VCaP (cell line): Measurements from ENCODE around the gene SULT2B1.
A peak's percentile ranks its signal among the peaks of the same experiment; 100 is the strongest.

ENCODE experiments used
- H3K27ac ChIP-seq: fragments of 450-650 bp; 2 replicates; pipeline ENCODE4 v1.5.1; 2017
- CTCF ChIP-seq: fragments of 450-650 bp; conservative IDR thresholded peaks from 2 replicates; pipeline ENCODE4 v1.5.1; 2017; ENCODE audit warnings: mild to moderate bottlenecking, moderate library complexity

SULT2B1 gene

DNA sequence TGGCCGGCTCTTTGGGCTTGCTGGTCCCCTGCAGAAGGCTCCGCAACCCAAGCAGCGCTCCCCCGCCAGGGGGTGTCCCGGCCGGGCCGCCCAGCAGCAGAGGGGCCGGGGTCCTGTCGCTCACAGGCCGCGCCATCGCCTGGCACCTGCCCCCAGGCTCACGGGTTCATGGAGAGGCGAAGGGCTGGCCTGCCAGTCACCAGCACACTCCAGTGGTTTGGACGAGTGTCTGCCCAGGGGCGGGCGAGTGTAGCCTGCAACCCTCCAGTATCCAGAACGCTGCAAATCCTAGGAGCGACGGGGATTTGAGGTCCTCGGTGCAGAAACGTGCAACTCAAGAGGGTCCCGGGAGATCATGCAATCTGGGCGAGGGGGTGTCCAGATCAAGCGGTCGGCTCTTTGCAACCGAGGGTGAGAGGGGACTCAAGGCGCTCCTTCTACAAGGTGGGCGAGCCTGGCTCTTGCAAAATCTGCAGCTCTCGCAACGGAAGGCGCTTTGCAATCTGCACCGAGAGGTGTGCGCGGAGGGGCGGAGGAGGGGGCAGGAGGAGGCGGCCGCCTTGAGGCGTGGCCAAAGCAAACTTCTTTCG, 85.0 kb downstream of the SULT2B1 start, which contains the start of gene DBP:
Gene DBP (minus strand): TSS at position 521 of the 590 bp plus-strand sequence. CDS start 385 bp downstream, at position 136.
- TF ChIP-seq CTCF, result peak; percentile 34
- H3K27ac ChIP-seq, result peak within 1 kb of the TSS; percentile 95

- no peak for TF ChIP-seq CTCF
- H3K27ac ChIP-seq, result peak overlapping the region; percentile 95
These were observed 85.5 kb downstream of the SULT2B1 start for GRCh38 chr19:48637449-48637947.

DNA sequence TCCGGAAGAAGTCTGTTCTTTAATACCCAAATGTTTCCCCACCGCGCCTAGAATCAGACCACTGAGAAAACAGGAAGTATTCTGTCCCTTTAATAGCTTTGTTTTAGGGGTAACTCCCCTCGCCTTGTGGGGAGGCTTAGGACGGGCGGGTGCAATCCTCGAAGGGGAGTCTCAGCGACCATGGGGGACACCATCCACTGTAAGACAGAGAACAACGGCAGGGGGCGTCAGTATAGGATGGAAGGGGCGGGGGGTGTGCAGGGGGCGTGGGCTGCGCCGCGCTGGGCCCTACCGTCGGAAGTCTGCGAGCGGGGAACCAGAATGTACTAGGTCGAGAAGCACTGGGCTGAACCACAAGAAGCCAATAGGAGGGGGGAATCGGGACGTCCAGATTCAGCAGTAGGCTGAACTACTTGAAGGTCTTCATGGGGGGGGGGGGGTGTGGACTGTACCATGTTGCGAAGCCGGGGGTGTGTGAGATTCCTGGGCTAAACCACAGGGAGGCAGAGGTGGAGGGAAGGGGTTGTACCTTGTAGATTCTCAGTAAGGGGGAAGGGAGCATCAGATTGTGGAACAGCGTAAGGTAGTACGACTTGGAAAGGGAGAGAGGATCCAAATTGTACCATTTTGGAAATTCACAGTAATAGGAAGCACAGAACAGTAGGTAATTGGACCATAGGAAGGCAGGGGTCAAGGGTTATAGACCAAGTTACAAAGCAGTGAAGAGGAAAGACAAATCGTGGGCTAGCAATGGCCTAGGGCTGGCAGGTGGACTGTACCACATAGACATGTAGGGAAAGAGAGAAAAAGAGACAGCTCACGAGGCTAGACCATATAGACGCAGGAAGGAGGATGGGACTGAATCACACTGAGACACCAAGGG, 86.2 kb downstream of the SULT2B1 start:
- H3K27ac ChIP-seq, result peak overlapping the region; percentile 95
- peak; percentile 0; the same call in 1 of the 2 replicates for TF ChIP-seq CTCF

DNA sequence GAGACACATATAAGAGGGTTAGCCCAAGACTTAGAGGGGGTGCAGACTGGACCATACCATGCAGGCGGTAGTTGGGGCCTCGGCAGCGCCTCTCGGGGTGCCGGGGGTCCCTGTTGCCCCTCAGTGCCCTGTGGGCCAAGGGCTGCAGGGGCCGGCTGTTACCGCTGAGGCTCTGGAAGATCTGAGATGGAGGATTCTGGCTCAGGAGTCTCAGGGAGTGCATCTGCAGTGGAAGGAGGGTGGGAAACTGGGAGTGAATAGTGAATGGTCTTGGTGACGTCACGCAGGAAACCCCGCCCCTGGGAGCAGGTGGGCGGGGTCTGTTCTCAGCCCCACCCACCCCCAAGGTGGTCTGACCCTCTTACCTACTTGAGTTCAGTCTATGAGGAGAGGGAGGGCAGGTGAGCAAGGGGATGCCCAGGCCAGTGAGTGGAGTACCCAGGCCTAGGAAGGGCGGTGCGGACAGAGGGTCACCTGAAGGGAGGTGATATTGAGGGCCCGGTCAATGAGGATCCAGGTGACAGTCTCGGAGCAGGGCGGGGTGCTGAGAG, 86.9 kb downstream of the SULT2B1 start:
- peak overlapping the region; percentile 95 for H3K27ac ChIP-seq
- TF ChIP-seq CTCF, result no peak

DNA sequence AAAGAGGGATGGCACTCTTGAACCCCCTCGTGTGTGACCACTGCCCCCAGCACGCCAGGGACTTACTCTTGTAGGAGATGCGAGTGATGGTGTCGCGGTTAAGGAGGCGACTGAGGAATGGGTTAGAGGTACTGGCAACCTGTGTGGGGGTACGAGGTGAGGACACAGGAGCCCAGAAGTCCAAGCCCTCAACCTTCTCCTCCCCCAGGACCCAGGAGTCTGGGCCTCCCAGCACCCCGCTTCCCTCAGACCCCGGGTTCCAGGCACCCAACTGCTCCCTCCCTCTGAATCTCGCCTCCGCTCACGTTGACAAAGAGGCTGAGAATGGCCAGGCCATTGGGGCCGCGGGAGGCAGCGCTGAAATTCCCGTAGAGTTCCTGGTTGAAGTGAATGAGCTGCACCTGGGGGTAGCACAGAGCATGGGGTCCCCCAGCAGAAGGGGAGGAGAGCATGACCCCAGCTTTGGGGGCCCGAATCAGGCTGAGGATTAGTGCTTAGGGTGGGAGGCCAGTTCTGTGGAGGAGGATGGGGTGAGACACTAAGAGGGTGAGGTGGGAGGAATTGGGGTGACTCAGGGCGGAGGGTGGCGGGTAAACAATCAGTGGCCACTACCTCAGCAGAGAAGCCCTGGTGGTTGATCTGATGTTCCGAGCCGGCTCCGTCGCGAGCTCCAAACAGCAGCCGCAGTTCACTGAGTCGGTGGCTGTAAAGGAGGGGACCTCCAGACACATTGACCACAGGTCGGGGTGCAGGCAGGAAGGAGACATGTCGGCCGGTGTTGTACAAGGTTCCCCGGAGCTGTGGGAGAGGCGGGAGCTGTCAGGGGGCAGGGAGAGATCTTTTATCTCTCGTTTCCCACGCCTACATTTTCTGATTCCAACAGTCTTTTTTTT, 87.8 kb downstream of the SULT2B1 start:
- H3K27ac ChIP-seq, result no peak overlapping the region

DNA sequence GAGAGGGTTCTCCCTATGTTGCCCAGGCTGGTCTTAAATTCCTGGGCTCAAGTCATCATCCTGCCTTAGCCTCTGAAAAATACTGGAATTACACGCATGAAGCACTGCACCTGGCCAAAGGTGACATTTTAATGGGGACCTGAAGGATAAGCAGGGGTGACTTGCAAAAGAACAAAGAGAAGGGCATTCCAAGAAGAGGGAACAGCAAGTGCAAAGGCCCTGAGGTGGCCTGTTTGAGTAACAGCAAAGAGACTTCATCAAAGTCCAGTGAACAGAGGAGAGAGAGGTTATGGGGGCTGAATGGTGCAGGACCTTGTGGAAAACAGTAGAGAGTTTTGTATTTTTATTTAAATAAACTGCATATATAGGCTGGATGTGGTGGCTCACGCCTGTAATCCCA, 89.9 kb downstream of the SULT2B1 start:
- no peak for TF ChIP-seq CTCF
- H3K27ac ChIP-seq, result peak overlapping the region; percentile 45

More for the DNA sequence above, 87.8 kb downstream of the SULT2B1 start:
- TF ChIP-seq CTCF, result no peak
